GM10248 (cell line): ENCODE data around the gene DCAF10.

Source experiments
- CTCF ChIA-PET: fragments of 300-600 bp; sonication (Branson Sonifier 250); formaldehyde crosslinking; extraction: SDS; loops from one replicate; lab custom pipeline; 2021; ENCODE audit warnings: antibody characterized with exemption; lab: Yijun Ruan, JAX
- POLR2A ChIA-PET: fragments of 350-650 bp; sonication (Branson Sonifier 250); formaldehyde crosslinking; extraction: SDS; loops from one replicate; lab custom pipeline; 2020; ENCODE audit warnings: antibody characterized with exemption; lab: Yijun Ruan, JAX
- DNase-seq: peaks from one replicate; pipeline ENCODE4 v3.0.0; 2012; ENCODE audit errors: extremely low spot score
- CTCF ChIP-seq: IDR thresholded peaks from 2 replicates; pipeline ENCODE4 v1.5.1; 2012; ENCODE audit warnings: mild to moderate bottlenecking, low read depth; ENCODE audit errors: extremely low read depth, missing control alignments, control extremely low read depth

The DCAF10 gene

GRCh38 chr9:37827483-37828165, 27.0 kb downstream of the DCAF10 start:
- POLR2A ChIA-PET: no interaction called here
- TF ChIP-seq CTCF: no peak
- CTCF ChIA-PET: interaction anchor here (1.0 kb wide), 1 partner anchor 8 kb away, joined by 3 read pairs; no protein-coding TSS in a partner anchor
- DNase-seq: no peak

- no peak for DNase-seq
- CTCF ChIA-PET: interaction anchor here (0.8 kb wide), 1 partner anchor 24 kb away, joined by 3 read pairs; no protein-coding TSS in a partner anchor
- POLR2A ChIA-PET: no interaction called here
- TF ChIP-seq CTCF: no peak
Observed at GRCh38 chr9:37835821-37836220, 35.2 kb downstream of the DCAF10 start.

- CTCF ChIA-PET: no interaction called here
- POLR2A ChIA-PET: no interaction called here
- DNase-seq: peak; percentile 61
- no peak for TF ChIP-seq CTCF
Observed at GRCh38 chr9:37836386-37836785, 35.8 kb downstream of the DCAF10 start.

- TF ChIP-seq CTCF: no peak
- DNase-seq: no peak
- POLR2A ChIA-PET: interaction anchor here (0.7 kb wide), 1 partner anchor 1673 kb away, joined by 3 read pairs; no protein-coding TSS in a partner anchor
Observed at GRCh38 chr9:37839496-37840461, 39.2 kb downstream of the DCAF10 start.

GRCh38 chr9:37840560-37841194, 40.1 kb downstream of the DCAF10 start:
- ChIA-PET POLR2A (no interaction called here), CTCF (interaction anchor here (1.3 kb wide), 1 partner anchor 9 kb away, joined by 4 read pairs; no protein-coding TSS in a partner anchor)
- TF ChIP-seq CTCF: no peak
- no peak for DNase-seq

More at GRCh38 chr9:37839496-37840461, 39.2 kb downstream of the DCAF10 start:
- CTCF ChIA-PET: interaction anchor here (0.9 to 1.3 kb wide), 2 partner anchors 9 to 18 kb away, joined by 3 to 4 read pairs; no protein-coding TSS in a partner anchor

- ChIA-PET CTCF (interaction anchor here (1.4 to 1.5 kb wide), 2 partner anchors 14 to 20 kb away, joined by 3 to 5 read pairs; no protein-coding TSS in a partner anchor), POLR2A (no interaction called here)
- DNase-seq: no peak
- TF ChIP-seq CTCF: no peak
Observed at GRCh38 chr9:37852222-37852621, 51.6 kb downstream of the DCAF10 start.
